ENCODE measurements around the gene PDS5B. TPM values are rescaled to one million over a fixed set of nuclear protein-coding genes. Genes with fewer than 3 reads are reported as not detected.

Gene PDS5B
- total RNA-seq, 1 experiment from 2014 or later = 44.3 TPM

- CTCF ChIA-PET = interaction anchor here (1.1 kb wide), 1 partner anchor 20 kb away, joined by 3 read pairs; no protein-coding TSS in a partner anchor
Observed at GRCh38 chr13:32629866-32630265, 43.6 kb downstream of the PDS5B start.

DNA sequence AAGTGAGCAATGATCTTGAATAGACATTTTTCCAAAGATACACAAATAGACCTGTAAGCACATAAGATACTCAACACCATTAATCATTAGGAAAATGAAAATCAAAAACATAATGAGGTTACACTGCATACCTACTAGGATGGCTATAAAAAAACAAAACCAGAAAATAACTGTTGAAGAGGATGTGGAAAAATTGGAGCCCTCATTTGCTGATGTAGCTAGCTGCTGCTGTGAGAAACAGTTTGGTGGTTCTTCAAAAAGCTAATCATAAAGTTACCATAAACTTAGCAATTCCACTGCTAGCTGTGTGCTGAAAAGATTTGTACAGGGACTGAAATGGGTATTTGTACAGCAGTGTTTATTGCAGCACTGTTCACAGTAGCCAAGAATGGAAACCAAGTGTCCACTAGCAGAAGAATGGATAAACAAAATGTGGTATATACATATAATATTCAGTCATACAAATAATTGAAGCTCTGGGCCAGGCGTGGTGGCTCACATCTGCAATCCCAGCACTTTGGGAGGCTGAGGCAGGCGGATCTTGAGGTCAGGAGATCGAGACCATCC is 46.2 kb downstream of the PDS5B start:
- Mint-ChIP-seq H3K27me3 (ENCODE audit: low read depth) (no peaks in the 10 kb centered on the region), H3K27ac (no peak overlapping the region), H3K4me1 (no peaks in the 10 kb centered on the region), H3K36me3 (no peaks in the 10 kb centered on the region), H3K4me3 (no peak overlapping the region), H3K9me3 (no peaks in the 10 kb centered on the region; the same call in 1 of the 2 replicates)
- no peak for ATAC-seq
- ChIA-PET CTCF (interaction anchor here (0.9 kb wide), 2 partner anchors 18 to 36 kb away, joined by 3 read pairs; no protein-coding TSS in a partner anchor), POLR2A (no interaction called here)
- DNase-seq (ENCODE audit: low spot score) = no peak
- TF ChIP-seq CTCF (IDR thresholded peaks at IDR 0.05) = no peak

More at GRCh38 chr13:32629866-32630265, 43.6 kb downstream of the PDS5B start:
- POLR2A ChIA-PET = no interaction called here
- DNase-seq (ENCODE audit: low spot score) (no peak), ATAC-seq (no peak)
- no peak overlapping the region for H3K4me3 Mint-ChIP-seq
- TF ChIP-seq, protein P1, sequence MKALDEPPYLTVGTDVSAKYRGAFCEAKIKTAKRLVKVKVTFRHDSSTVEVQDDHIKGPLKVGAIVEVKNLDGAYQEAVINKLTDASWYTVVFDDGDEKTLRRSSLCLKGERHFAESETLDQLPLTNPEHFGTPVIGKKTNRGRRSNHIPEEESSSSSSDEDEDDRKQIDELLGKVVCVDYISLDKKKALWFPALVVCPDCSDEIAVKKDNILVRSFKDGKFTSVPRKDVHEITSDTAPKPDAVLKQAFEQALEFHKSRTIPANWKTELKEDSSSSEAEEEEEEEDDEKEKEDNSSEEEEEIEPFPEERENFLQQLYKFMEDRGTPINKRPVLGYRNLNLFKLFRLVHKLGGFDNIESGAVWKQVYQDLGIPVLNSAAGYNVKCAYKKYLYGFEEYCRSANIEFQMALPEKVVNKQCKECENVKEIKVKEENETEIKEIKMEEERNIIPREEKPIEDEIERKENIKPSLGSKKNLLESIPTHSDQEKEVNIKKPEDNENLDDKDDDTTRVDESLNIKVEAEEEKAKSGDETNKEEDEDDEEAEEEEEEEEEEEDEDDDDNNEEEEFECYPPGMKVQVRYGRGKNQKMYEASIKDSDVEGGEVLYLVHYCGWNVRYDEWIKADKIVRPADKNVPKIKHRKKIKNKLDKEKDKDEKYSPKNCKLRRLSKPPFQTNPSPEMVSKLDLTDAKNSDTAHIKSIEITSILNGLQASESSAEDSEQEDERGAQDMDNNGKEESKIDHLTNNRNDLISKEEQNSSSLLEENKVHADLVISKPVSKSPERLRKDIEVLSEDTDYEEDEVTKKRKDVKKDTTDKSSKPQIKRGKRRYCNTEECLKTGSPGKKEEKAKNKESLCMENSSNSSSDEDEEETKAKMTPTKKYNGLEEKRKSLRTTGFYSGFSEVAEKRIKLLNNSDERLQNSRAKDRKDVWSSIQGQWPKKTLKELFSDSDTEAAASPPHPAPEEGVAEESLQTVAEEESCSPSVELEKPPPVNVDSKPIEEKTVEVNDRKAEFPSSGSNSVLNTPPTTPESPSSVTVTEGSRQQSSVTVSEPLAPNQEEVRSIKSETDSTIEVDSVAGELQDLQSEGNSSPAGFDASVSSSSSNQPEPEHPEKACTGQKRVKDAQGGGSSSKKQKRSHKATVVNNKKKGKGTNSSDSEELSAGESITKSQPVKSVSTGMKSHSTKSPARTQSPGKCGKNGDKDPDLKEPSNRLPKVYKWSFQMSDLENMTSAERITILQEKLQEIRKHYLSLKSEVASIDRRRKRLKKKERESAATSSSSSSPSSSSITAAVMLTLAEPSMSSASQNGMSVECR (CRISPR knock-in tag; IDR thresholded peaks at IDR 0.05; ENCODE audit: borderline replicate concordance) = no peak
- TF ChIP-seq JUN (CRISPR knock-in tag; IDR thresholded peaks at IDR 0.05) (no peak), NR1H2 (CRISPR knock-in tag; IDR thresholded peaks at IDR 0.05) (no peak), RELA (CRISPR knock-in tag; IDR thresholded peaks at IDR 0.05; ENCODE audit: borderline replicate concordance) (no peak), ZNF121 (CRISPR knock-in tag; IDR thresholded peaks at IDR 0.05) (no peak)
- TF ChIP-seq, protein P2, sequence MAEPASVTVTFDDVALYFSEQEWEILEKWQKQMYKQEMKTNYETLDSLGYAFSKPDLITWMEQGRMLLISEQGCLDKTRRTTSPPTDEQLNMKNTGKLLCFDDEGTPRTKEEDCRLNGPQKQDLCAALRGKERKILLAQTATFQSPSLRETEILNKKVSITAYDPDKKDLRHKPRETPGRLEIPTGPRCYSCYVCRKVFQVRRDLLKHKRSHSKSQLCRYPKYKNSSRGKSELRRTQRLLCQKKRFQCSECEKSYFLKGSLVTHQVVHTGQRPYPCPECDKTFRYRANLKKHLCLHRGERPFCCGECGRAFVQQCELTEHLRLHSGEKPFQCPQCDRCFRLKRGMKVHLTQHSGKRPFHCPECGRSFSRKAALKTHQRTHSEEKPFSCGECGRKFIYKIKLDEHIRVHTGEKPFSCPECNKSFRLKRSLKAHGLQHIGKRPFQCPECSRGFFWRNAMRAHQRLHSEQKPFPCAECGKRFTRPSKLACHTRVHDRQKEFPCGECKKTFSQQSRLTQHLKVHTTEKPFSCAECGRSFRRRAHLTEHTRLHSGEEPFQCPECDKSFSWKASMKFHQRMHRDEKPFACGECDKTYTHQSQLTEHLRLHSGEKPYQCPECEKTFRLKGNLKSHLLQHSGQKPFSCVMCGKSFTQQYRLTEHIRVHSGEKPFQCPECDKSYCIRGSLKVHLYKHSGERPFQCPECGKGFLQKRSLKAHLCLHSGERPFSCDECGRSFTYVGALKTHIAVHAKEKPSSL (CRISPR knock-in tag; conservative IDR thresholded peaks at IDR 0.05) = no peak
- H3K9me3 Mint-ChIP-seq = no peaks in the 10 kb centered on the region; the same call in 1 of the 2 replicates
- H3K36me3 Mint-ChIP-seq = no peaks in the 10 kb centered on the region
- H3K27me3 Mint-ChIP-seq (ENCODE audit: low read depth) = no peaks in the 10 kb centered on the region
- peaks cover 9% of the 10 kb centered on the region for H3K4me1 Mint-ChIP-seq
- H3K27ac Mint-ChIP-seq = no peak overlapping the region

GRCh38 chr13:32636711-32637110 is 50.5 kb downstream of the PDS5B start:
- H3K9me3 Mint-ChIP-seq = no peaks in the 10 kb centered on the region
- no peaks in the 10 kb centered on the region for H3K36me3 Mint-ChIP-seq
- H3K27me3 Mint-ChIP-seq (ENCODE audit: low read depth) = no peaks in the 10 kb centered on the region
- POLR2A ChIA-PET = no interaction called here
- no peak for ATAC-seq
- CTCF ChIA-PET = interaction anchor here (1.2 kb wide), 2 partner anchors 14 to 49 kb away, joined by 3 to 4 read pairs; no protein-coding TSS in a partner anchor
- H3K27ac Mint-ChIP-seq = no peak overlapping the region
- no peak overlapping the region for H3K4me3 Mint-ChIP-seq
- TF ChIP-seq ETV6 (CRISPR knock-in tag; IDR thresholded peaks at IDR 0.05) (no peak), ZNF232 (CRISPR knock-in tag; IDR thresholded peaks at IDR 0.05) (no peak), GTF2I (CRISPR knock-in tag; conservative IDR thresholded peaks at IDR 0.05) (no peak), NFATC4 (CRISPR knock-in tag; IDR thresholded peaks at IDR 0.05) (no peak), ZSCAN18 (CRISPR knock-in tag; IDR thresholded peaks at IDR 0.05) (no peak)
- TF ChIP-seq, protein P1 (CRISPR knock-in tag; IDR thresholded peaks at IDR 0.05; ENCODE audit: borderline replicate concordance) = no peak
- H3K4me1 Mint-ChIP-seq = peaks cover 9% of the 10 kb centered on the region
- no peak for DNase-seq (ENCODE audit: low spot score)
